GM12878 (cell line): ENCODE results near the gene WDR75. TPM values are rescaled to one million over a fixed set of nuclear protein-coding genes. Genes with fewer than 3 reads are reported as not detected.

ENCODE experiments used
- ATF7 ChIP-seq: fragments of 450-650 bp; IDR thresholded peaks from 2 replicates; pipeline ENCODE4 v1.6.1; 2016; ENCODE audit warnings: low read depth, mild to moderate bottlenecking
- BCL11A ChIP-seq: IDR thresholded peaks from 2 replicates; pipeline ENCODE4 v1.6.1; 2011; ENCODE audit warnings: low read depth, low read length
- BHLHE40 ChIP-seq, 2 experiments: fragments of 450-650 bp in 1 of 2; IDR thresholded peaks; 2 replicates each; pipeline ENCODE4 v1.6.1; 2011 to 2017; ENCODE audit warnings: low read depth in 2 of 2, borderline replicate concordance in 1 of 2, improper control_type of control experiment in 1 of 2, low read length in 1 of 2, mild to moderate bottlenecking in 1 of 2
- CREM ChIP-seq: IDR thresholded peaks from 2 replicates; pipeline ENCODE4 v1.6.1; 2014; ENCODE audit warnings: antibody characterized with exemption, low read depth
- ESRRA ChIP-seq: IDR thresholded peaks from 2 replicates; pipeline ENCODE4 v1.6.1; 2012; ENCODE audit warnings: mild to moderate bottlenecking, low read length, improper control_type of control experiment
- HDAC2 ChIP-seq: fragments of 200-600 bp; sonication (generic); IDR thresholded peaks from 2 replicates; pipeline ENCODE4 v1.6.1; 2017
- HDGF ChIP-seq: fragments of 450-650 bp; IDR thresholded peaks from 2 replicates; pipeline ENCODE4 v1.6.1; 2016; ENCODE audit warnings: antibody characterized with exemption
- IKZF2 ChIP-seq, 2 experiments: fragments of 450-650 bp; IDR thresholded peaks; 2 replicates each; pipeline ENCODE4 v1.6.1; 2017; ENCODE audit warnings: mild to moderate bottlenecking in 2 of 2, moderate library complexity in 2 of 2
- JUND ChIP-seq: IDR thresholded peaks from 2 replicates; pipeline ENCODE4 v1.6.1; 2012; ENCODE audit warnings: low read depth, mild to moderate bottlenecking, low read length, improper control_type of control experiment, moderate library complexity
- MEF2A ChIP-seq: IDR thresholded peaks from 2 replicates; pipeline ENCODE4 v1.6.1; 2011; ENCODE audit warnings: low read depth, mild to moderate bottlenecking, low read length, moderate library complexity; ENCODE audit not compliant: insufficient read depth
- MXI1 ChIP-seq: fragments of 150-350 bp; IDR thresholded peaks from 2 replicates; pipeline ENCODE4 v1.6.1; 2011; ENCODE audit warnings: low read depth, mild to moderate bottlenecking, inconsistent platforms, low read length, improper control_type of control experiment
- NFXL1 ChIP-seq: fragments of 450-650 bp; IDR thresholded peaks from 2 replicates; pipeline ENCODE4 v1.6.1; 2017; ENCODE audit warnings: antibody characterized with exemption, mild to moderate bottlenecking, borderline replicate concordance
- PAX5 ChIP-seq: IDR thresholded peaks from 2 replicates; pipeline ENCODE4 v1.6.1; 2011; ENCODE audit warnings: low read depth, low read length, borderline replicate concordance
- SMAD1 ChIP-seq: fragments of 450-650 bp; IDR thresholded peaks from 2 replicates; pipeline ENCODE4 v1.6.1; 2018; ENCODE audit warnings: mild to moderate bottlenecking, low read depth; ENCODE audit not compliant: partially characterized antibody
- SMAD5 ChIP-seq: IDR thresholded peaks from 2 replicates; pipeline ENCODE4 v1.6.1; 2016; ENCODE audit warnings: antibody characterized with exemption, low read depth
- SMC3 ChIP-seq: IDR thresholded peaks from 2 replicates; pipeline ENCODE4 v1.6.1; 2011; ENCODE audit warnings: low read length, improper control_type of control experiment, borderline replicate concordance
- TARDBP ChIP-seq: IDR thresholded peaks from 2 replicates; pipeline ENCODE4 v1.6.1; 2016; ENCODE audit warnings: borderline replicate concordance
- TBL1XR1 ChIP-seq: IDR thresholded peaks from 2 replicates; pipeline ENCODE4 v1.6.1; 2012; ENCODE audit warnings: low read depth, low read length, improper control_type of control experiment
- polyA plus RNA-seq, 11 experiments: library from polyadenylated mRNA; depleted of rRNA in 4 of 11; unstranded in 6 of 11; stranded (reverse) in 5 of 11; fragments of >200 nt; fragmentation: Nextera tagmentation in 4 of 11; fragmentation: Illumina TruSeq in 1 of 11; extraction: Ambion mirVana in 4 of 11; extraction: Trizol in 1 of 11; gene quantifications; 1 replicate in 1 of 11; 2 replicates in 10 of 11; pipeline versions ENCODE4 v1.2.1 to v1.2.3, GENCODE V29; 2011 to 2016; ENCODE audit warnings: inconsistent platforms in 2 of 11, missing spikeins in 2 of 11, low read depth in 1 of 11
- total RNA-seq, 4 experiments: library from RNA; depleted of rRNA in 3 of 4; stranded (reverse); fragments of >200 nt in 3 of 4; fragmentation: Illumina TruSeq in 1 of 4; extraction: Trizol in 1 of 4; gene quantifications; 2 replicates each; pipeline versions ENCODE4 v1.2.1 to v1.2.3, GENCODE V29; 2013 to 2021
- TF ChIP-seq, protein P1 (sequence below): fragments of 450-650 bp; IDR thresholded peaks from 2 replicates; pipeline ENCODE4 v1.6.1; 2017; ENCODE audit warnings: mild to moderate bottlenecking, low read depth, inconsistent platforms; ENCODE audit not compliant: poor library complexity, severe bottlenecking
- TF ChIP-seq, protein P2 (sequence below): fragments of 450-650 bp; IDR thresholded peaks from 2 replicates; pipeline ENCODE4 v1.6.1; 2017; ENCODE audit warnings: mild to moderate bottlenecking, moderate library complexity

The WDR75 gene
- total and polyA plus RNA-seq, 10 of the 15 experiments (the other 5 are each of a cell fraction or from before 2014, with no cell fraction given): 53.1 to 98.5 (median 71.5) TPM

DNA sequence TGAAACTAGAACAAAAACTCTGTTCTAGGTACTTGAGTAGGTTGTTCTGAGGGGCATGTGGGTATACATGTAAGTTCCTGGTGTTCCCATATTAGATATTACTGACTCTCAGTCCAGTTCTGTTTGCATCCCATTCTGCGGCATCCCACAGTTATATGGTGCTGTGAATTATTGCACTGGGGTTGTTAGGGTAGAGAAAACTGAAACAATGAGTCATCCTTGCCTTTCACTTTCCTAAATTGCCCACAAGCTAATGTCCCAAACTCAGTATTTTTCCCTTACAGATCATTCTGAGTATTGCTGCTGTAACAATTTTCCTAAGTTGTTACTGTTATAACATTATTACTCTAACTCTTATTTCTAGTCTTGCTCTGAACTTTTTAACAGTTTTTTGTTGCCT is 3.0 kb downstream of the WDR75 start (continued):
- 0 out of 2 replicates have a peak, but pooled peaks have one; percentile 50 for TF ChIP-seq JUND
- TF ChIP-seq SMC3: no peak
- TF ChIP-seq, protein P1, sequence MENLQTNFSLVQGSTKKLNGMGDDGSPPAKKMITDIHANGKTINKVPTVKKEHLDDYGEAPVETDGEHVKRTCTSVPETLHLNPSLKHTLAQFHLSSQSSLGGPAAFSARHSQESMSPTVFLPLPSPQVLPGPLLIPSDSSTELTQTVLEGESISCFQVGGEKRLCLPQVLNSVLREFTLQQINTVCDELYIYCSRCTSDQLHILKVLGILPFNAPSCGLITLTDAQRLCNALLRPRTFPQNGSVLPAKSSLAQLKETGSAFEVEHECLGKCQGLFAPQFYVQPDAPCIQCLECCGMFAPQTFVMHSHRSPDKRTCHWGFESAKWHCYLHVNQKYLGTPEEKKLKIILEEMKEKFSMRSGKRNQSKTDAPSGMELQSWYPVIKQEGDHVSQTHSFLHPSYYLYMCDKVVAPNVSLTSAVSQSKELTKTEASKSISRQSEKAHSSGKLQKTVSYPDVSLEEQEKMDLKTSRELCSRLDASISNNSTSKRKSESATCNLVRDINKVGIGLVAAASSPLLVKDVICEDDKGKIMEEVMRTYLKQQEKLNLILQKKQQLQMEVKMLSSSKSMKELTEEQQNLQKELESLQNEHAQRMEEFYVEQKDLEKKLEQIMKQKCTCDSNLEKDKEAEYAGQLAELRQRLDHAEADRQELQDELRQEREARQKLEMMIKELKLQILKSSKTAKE: no peak
- TF ChIP-seq BCL11A: 0 out of 2 replicates have a peak, but pooled peaks have one; percentile 48
- no peak for TF ChIP-seq TBL1XR1
- TF ChIP-seq SMAD1: no peak
- TF ChIP-seq ATF7: peak; percentile 55; the same call in 1 of the 2 replicates
- no peak for TF ChIP-seq HDGF
- TF ChIP-seq SMAD5: no peak
- TF ChIP-seq NFXL1: no peak
- no peak for TF ChIP-seq BHLHE40 (IDR thresholded peaks at IDR 0.05; ENCODE audit: borderline replicate concordance in 1 of 2, low read depth in 2 of 2, low read length in 1 of 2)
- TF ChIP-seq CREM: peak; percentile 23; the same call in 1 of the 2 replicates
- TF ChIP-seq, protein P2, sequence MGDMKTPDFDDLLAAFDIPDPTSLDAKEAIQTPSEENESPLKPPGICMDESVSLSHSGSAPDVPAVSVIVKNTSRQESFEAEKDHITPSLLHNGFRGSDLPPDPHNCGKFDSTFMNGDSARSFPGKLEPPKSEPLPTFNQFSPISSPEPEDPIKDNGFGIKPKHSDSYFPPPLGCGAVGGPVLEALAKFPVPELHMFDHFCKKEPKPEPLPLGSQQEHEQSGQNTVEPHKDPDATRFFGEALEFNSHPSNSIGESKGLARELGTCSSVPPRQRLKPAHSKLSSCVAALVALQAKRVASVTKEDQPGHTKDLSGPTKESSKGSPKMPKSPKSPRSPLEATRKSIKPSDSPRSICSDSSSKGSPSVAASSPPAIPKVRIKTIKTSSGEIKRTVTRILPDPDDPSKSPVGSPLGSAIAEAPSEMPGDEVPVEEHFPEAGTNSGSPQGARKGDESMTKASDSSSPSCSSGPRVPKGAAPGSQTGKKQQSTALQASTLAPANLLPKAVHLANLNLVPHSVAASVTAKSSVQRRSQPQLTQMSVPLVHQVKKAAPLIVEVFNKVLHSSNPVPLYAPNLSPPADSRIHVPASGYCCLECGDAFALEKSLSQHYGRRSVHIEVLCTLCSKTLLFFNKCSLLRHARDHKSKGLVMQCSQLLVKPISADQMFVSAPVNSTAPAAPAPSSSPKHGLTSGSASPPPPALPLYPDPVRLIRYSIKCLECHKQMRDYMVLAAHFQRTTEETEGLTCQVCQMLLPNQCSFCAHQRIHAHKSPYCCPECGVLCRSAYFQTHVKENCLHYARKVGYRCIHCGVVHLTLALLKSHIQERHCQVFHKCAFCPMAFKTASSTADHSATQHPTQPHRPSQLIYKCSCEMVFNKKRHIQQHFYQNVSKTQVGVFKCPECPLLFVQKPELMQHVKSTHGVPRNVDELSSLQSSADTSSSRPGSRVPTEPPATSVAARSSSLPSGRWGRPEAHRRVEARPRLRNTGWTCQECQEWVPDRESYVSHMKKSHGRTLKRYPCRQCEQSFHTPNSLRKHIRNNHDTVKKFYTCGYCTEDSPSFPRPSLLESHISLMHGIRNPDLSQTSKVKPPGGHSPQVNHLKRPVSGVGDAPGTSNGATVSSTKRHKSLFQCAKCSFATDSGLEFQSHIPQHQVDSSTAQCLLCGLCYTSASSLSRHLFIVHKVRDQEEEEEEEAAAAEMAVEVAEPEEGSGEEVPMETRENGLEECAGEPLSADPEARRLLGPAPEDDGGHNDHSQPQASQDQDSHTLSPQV: no peak
- 0 out of 2 replicates have a peak, but pooled peaks have one; percentile 27 for TF ChIP-seq MEF2A
- TF ChIP-seq PAX5: peak; percentile 33; the same call in 1 of the 2 replicates
- no peak for TF ChIP-seq ESRRA
- no peak for TF ChIP-seq TARDBP
- peak; percentile 88 to 90 for TF ChIP-seq IKZF2 (IDR thresholded peaks at IDR 0.05)
- no peak for TF ChIP-seq HDAC2
- no peak; the same call in 1 of the 2 replicates for TF ChIP-seq MXI1
